Thyroid gland (tissue), 4 donors: Measurements from ENCODE around the gene RPP14. TPM values are rescaled to one million over a fixed set of nuclear protein-coding genes. Genes with fewer than 3 reads are reported as not detected.
"Not testable (repeated sequence)": the region's sequence is repeated elsewhere in the genome, so short reads cannot be mapped to it uniquely, and the experiment has no call there.

ENCODE experiments used
- DNase-seq, 2 donors: peaks; one replicate each; pipeline ENCODE4 v3.0.0-alpha.2; 2019
- H3K27ac ChIP-seq, 3 donors: fragments of 200-600 bp; sonication (generic); 1 replicate in 2 of 3; 2 replicates in 1 of 3; pipeline ENCODE4 v1.5.1; 2016 to 2019; ENCODE audit warnings: mild to moderate bottlenecking in 1 of 3, moderate library complexity in 1 of 3
- H3K27me3 ChIP-seq: fragments of 200-600 bp; sonication (generic); one replicate; pipeline ENCODE4 v1.5.1; 2019
- H3K36me3 ChIP-seq, 2 donors: fragments of 200-600 bp; sonication (generic); one replicate each; pipeline ENCODE4 v1.5.1; 2016 to 2019
- H3K4me1 ChIP-seq, 2 donors: fragments of 200-600 bp; sonication (generic); one replicate each; pipeline ENCODE4 v1.5.1; 2017 to 2019
- H3K4me3 ChIP-seq, 3 donors: fragments of 200-600 bp; sonication (generic); replicated peaks in 1 of 3; 1 replicate in 2 of 3; 2 replicates in 1 of 3; pipeline ENCODE4 v1.5.1; 2016; ENCODE audit warnings: mild to moderate bottlenecking in 1 of 3
- H3K9me3 ChIP-seq: fragments of 200-600 bp; sonication (generic); one replicate; pipeline ENCODE4 v1.5.1; 2017
- CTCF ChIP-seq, 6 experiments: fragments of 200-600 bp in 3 of 6; fragments of 450-650 bp in 3 of 6; sonication (generic) in 3 of 6; IDR thresholded peaks; one replicate each; pipeline ENCODE4 v1.5.1; 2016 to 2019; ENCODE audit warnings: antibody characterized with exemption in 6 of 6, mild to moderate bottlenecking in 2 of 6, inconsistent platforms in 1 of 6, moderate library complexity in 1 of 6
- POLR2A ChIP-seq, 2 donors: fragments of 450-650 bp; IDR thresholded peaks; one replicate each; pipeline ENCODE4 v1.6.1; 2017; ENCODE audit warnings: antibody characterized with exemption in 2 of 2, mild to moderate bottlenecking in 2 of 2, moderate library complexity in 1 of 2
- WGBS, 2 donors: methylation state at CpG; one replicate each; pipeline ENCODE4 v1.1.5; 2017; 5-methylcytosine and 5-hydroxymethylcytosine counted together
- intact Hi-C: fragments of 100-400 bp; cut with DNase I; formaldehyde crosslinking; loops from one replicate; pipeline ENCODE4 v1.15.1; 2023
- total RNA-seq, 4 donors: library from RNA; depleted of rRNA; stranded (reverse); fragments of >200 nt; gene quantifications; one replicate each; pipeline ENCODE4 v1.2.3, GENCODE V29; 2016

The RPP14 gene
- total RNA-seq, 4 donors from 2014 or later: 13.4 to 19.9 (median 15.7) TPM

GRCh38 chr3:58334013-58334321 lies 27.9 kb downstream of the RPP14 start:
- no peaks in the 10 kb centered on the region for H3K27me3 ChIP-seq
- WGBS, 2 donors: 18 to 21% methylated on average over 4 of the region's 4 CpGs
- no peak for DNase-seq
- intact Hi-C loops: no loop called here
- TF ChIP-seq CTCF (IDR thresholded peaks at IDR 0.05): no peak
- TF ChIP-seq POLR2A (IDR thresholded peaks at IDR 0.05): no peak
- H3K9me3 ChIP-seq: no peaks in the 10 kb centered on the region
- H3K4me3 ChIP-seq: peak overlapping the region in 2 of 3 donors; percentile 61 to 80
- peak overlapping the region; percentile 77 to 96 (median 91) for H3K27ac ChIP-seq
- H3K4me1 ChIP-seq: peaks cover 48 to 64% of the 10 kb centered on the region in 2 donors
- H3K36me3 ChIP-seq: no peaks in the 10 kb centered on the region

- WGBS, 2 donors: 62 to 74% methylated on average over 1 of the region's 1 CpG
- Histone ChIP-seq H3K27ac (peak overlapping the region; percentile 77 to 96 (median 91)), H3K4me1 (peaks cover 50 to 64% of the 10 kb centered on the region in 2 donors), H3K9me3 (no peaks in the 10 kb centered on the region), H3K4me3 (peak overlapping the region in 2 of 3 donors; percentile 61 to 80), H3K36me3 (no peaks in the 10 kb centered on the region), H3K27me3 (no peaks in the 10 kb centered on the region)
- intact Hi-C loops: no loop called here
- no peak for DNase-seq
- TF ChIP-seq CTCF (IDR thresholded peaks at IDR 0.05): no peak
- TF ChIP-seq POLR2A (IDR thresholded peaks at IDR 0.05): no peak
Observed at GRCh38 chr3:58334506-58334884, 28.4 kb downstream of the RPP14 start.

GRCh38 chr3:58335652-58335947 lies 29.6 kb downstream of the RPP14 start:
- 28 to 59% methylated on average over 1 of the region's 1 CpG for WGBS, 2 donors
- H3K4me1 ChIP-seq: peaks cover 55% of the 10 kb centered on the region in 2 donors
- H3K9me3 ChIP-seq: no peaks in the 10 kb centered on the region
- H3K4me3 ChIP-seq: no peak overlapping the region
- TF ChIP-seq POLR2A (IDR thresholded peaks at IDR 0.05): no peak
- TF ChIP-seq CTCF (IDR thresholded peaks at IDR 0.05): no peak
- no peak for DNase-seq
- no peaks in the 10 kb centered on the region for H3K27me3 ChIP-seq
- H3K36me3 ChIP-seq: no peaks in the 10 kb centered on the region
- intact Hi-C loops: no loop called here
- peak overlapping the region; percentile 48 to 96 (median 77) for H3K27ac ChIP-seq

GRCh38 chr3:58336135-58336882 lies 30.3 kb downstream of the RPP14 start:
- H3K36me3 ChIP-seq: peaks cover 0 to 2% of the 10 kb centered on the region in 2 donors
- TF ChIP-seq CTCF (IDR thresholded peaks at IDR 0.05) (no peak), POLR2A (IDR thresholded peaks at IDR 0.05) (no peak)
- WGBS, 2 donors: 96 to 97% methylated on average over 3 of the region's 3 CpGs
- no peaks in the 10 kb centered on the region for H3K27me3 ChIP-seq
- H3K4me1 ChIP-seq: peaks cover 56 to 57% of the 10 kb centered on the region in 2 donors
- intact Hi-C loops: no loop called here
- H3K4me3 ChIP-seq: no peak overlapping the region
- H3K9me3 ChIP-seq: no peaks in the 10 kb centered on the region
- DNase-seq: no peak
- peak overlapping the region in 2 of 3 donors; percentile 8 to 49 for H3K27ac ChIP-seq

DNA sequence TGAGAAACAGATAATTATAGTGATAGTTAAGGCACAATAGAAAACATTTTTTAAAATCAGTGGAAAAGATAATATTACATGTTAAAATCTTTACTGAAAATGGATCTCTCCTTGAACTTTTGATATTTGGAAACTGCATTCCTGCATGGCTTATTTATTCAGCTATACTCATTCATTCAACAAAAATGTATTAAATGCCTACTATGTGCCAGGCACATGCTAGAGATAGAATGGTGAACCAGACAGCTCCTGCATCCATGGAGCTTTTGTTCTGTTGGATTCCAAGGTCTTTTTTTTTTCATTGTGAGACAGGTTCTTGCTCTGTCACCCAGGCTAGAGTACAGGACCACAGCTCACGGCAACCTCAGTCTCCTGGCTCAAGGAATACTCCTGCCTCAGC lies 31.1 kb downstream of the RPP14 start:
- H3K27ac ChIP-seq: peak overlapping the region; percentile 8 to 43 (median 38)
- intact Hi-C loops: no loop called here
- H3K9me3 ChIP-seq: no peaks in the 10 kb centered on the region
- H3K4me3 ChIP-seq: no peak overlapping the region
- H3K4me1 ChIP-seq: peaks cover 49 to 52% of the 10 kb centered on the region in 2 donors
- H3K27me3 ChIP-seq: no peaks in the 10 kb centered on the region
- peaks cover 0 to 3% of the 10 kb centered on the region in 2 donors for H3K36me3 ChIP-seq
- TF ChIP-seq POLR2A (IDR thresholded peaks at IDR 0.05) (no peak), CTCF (IDR thresholded peaks at IDR 0.05) (no peak)
- DNase-seq: no peak
- WGBS, 2 donors: 83 to 100% methylated on average over 1 of the region's 1 CpG

DNA sequence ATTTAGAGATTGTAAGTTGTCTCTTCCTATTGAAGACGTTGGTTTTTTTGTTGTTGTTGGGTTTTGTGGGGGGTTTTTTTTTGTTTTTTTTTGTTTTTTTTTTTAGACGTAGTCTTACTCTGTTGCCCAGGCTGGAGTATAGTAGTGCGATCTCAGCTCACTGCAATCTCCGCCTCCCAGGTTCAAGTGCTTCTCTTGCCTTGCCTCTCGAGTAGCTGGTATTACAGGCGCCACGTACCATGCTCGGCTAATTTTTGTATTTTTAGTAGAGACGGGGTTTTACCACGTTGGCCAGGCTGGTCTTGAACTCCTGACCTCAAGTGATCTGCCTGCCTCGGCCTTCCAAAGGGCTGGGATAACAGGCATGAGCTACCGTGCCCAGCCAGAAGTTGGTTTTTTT lies 33.1 kb downstream of the RPP14 start:
- WGBS, 2 donors: 34 to 65% methylated on average over 12 of the region's 12 CpGs
- intact Hi-C loops, H3K27me3 ChIP-seq, H3K36me3 ChIP-seq, H3K9me3 ChIP-seq, H3K4me3 ChIP-seq: not testable (repeated sequence)
- H3K4me1 ChIP-seq: peaks cover 58 to 61% of the 10 kb centered on the region in 2 donors
- peak; percentile 83 to 84 for DNase-seq
- H3K27ac ChIP-seq: peak overlapping the region; percentile 48 to 72 (median 48)
